ENCODE data around the gene CCS.

DNA sequence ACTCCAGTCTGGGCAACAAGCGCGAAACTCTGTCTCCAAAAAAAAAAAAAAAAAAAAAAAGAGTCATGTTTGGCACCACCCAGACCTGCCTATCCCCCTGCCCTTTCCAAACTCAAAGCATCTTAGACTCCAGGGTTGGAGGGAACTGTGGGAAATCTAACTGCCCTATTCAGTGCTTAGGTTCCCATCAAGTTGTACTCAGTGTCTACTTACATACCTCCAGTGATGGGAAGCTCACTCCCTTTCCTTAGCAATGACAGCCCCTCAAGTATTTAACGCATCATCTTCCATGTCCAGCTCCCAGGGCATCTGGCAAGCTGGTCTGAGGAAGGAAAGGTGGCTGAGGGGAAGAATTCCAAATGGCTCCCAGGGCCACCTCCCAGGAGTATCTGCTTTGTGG is 43.3 kb upstream of the CCS start:
- TF ChIP-seq, protein P1, sequence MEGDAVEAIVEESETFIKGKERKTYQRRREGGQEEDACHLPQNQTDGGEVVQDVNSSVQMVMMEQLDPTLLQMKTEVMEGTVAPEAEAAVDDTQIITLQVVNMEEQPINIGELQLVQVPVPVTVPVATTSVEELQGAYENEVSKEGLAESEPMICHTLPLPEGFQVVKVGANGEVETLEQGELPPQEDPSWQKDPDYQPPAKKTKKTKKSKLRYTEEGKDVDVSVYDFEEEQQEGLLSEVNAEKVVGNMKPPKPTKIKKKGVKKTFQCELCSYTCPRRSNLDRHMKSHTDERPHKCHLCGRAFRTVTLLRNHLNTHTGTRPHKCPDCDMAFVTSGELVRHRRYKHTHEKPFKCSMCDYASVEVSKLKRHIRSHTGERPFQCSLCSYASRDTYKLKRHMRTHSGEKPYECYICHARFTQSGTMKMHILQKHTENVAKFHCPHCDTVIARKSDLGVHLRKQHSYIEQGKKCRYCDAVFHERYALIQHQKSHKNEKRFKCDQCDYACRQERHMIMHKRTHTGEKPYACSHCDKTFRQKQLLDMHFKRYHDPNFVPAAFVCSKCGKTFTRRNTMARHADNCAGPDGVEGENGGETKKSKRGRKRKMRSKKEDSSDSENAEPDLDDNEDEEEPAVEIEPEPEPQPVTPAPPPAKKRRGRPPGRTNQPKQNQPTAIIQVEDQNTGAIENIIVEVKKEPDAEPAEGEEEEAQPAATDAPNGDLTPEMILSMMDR (conservative IDR thresholded peaks at IDR 0.05; ENCODE audit: low read depth, low read length): no peak
- TF ChIP-seq RAD21 (IDR thresholded peaks at IDR 0.05; ENCODE audit: low read length): no peak
- TF ChIP-seq MXI1 (IDR thresholded peaks at IDR 0.05; ENCODE audit: borderline replicate concordance, low read depth, low read length): no peak
- TF ChIP-seq RFX5 (IDR thresholded peaks at IDR 0.05; ENCODE audit: low read depth, low read length): no peak
- TF ChIP-seq CEBPB (IDR thresholded peaks at IDR 0.05; ENCODE audit: low read depth, low read length): no peak
- TF ChIP-seq ELK1 (IDR thresholded peaks at IDR 0.05; ENCODE audit: borderline replicate concordance, low read depth, low read length): no peak
- no peak for TF ChIP-seq MAZ (IDR thresholded peaks at IDR 0.05; ENCODE audit: borderline replicate concordance, low read depth, low read length)
- TF ChIP-seq SMC3 (IDR thresholded peaks at IDR 0.05; ENCODE audit: low read depth, low read length): no peak
- no peak for TF ChIP-seq MAFK (IDR thresholded peaks at IDR 0.05; ENCODE audit: low read depth, low read length)
- TF ChIP-seq POLR2A (IDR thresholded peaks at IDR 0.05; ENCODE audit: low read depth, low read length): no peak
- no peak for TF ChIP-seq NFE2L2 (IDR thresholded peaks at IDR 0.05; ENCODE audit: low read depth, low read length)

All from IMR-90 (cell line).